Measurements from ENCODE around the gene PBX3.

PBX3 gene

GRCh38 chr9:126000731-126001580 lies 253.8 kb downstream of the PBX3 start:
- FAIRE-seq = no peak

GRCh38 chr9:126001581-126002225 lies 254.5 kb downstream of the PBX3 start:
- FAIRE-seq (no peak), DNase-seq (ENCODE audit: extremely low spot score, insufficient read length, low read depth) (no peak)

More at GRCh38 chr9:126000731-126001580, 253.8 kb downstream of the PBX3 start:
- DNase-seq (ENCODE audit: extremely low spot score, insufficient read length, low read depth) = no peak

- no peak for FAIRE-seq
- no peak for DNase-seq (ENCODE audit: extremely low spot score, insufficient read length, low read depth)
These were observed 255.5 kb downstream of the PBX3 start for GRCh38 chr9:126002476-126003350.

GRCh38 chr9:126009047-126009446 lies 261.9 kb downstream of the PBX3 start:
- FAIRE-seq (no peak), DNase-seq (ENCODE audit: extremely low spot score, insufficient read length, low read depth) (no peak)

GRCh38 chr9:126014726-126015125 lies 267.6 kb downstream of the PBX3 start:
- FAIRE-seq = no peak
- no peak for DNase-seq (ENCODE audit: extremely low spot score, insufficient read length, low read depth)

GRCh38 chr9:126015424-126015823 lies 268.3 kb downstream of the PBX3 start:
- FAIRE-seq = no peak

GRCh38 chr9:126016579-126017290 lies 269.6 kb downstream of the PBX3 start:
- FAIRE-seq = no peak
- DNase-seq (ENCODE audit: extremely low spot score, insufficient read length, low read depth) = no peak

More at GRCh38 chr9:126015424-126015823, 268.3 kb downstream of the PBX3 start:
- no peak for DNase-seq (ENCODE audit: extremely low spot score, insufficient read length, low read depth)

Data from GM18507 (cell line).